NCI-H82 (cell line): ENCODE data around the gene PAX8.
A peak's percentile ranks its signal among the peaks of the same experiment; 100 is the strongest.

Experiments used
- DNase-seq: peaks from one replicate; lab custom pipeline; 2025; lab: John Stamatoyannopoulos, UW

PAX8 gene

DNA sequence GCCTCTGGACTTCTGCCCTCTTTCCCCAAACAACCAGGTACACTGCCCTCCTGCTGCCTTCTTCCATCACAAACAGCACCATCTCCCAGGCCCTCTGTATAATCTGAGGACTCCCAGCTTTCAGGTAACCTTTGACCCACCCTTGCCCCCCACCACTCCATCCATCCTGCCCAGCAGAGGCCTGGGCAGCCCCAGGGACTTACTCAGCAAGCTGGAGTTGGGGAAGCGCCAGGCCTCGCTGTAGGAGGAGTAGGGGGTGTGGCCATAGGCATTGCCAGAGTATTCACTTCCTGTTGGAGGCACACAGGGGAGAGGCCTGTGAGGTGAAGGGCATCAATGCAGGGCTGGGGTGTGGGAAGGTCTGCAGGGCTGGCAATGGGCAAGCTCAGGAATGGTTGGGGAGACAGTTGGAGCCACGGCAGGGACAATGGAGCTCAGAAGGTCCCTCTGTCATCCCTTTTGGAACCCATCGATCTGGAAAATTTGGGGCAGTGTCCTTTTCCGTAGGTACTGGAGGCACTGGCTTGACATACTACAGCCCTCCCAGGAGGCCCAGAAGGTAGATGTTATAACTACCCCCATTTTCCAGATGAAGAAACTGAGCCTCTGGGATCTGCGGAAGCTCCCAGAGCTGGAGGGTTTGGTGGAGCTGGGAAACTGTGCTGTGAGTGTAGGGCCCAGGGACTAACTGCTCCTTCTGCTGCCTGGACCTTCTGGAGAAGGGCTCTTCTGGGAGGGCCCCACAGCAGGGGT lies 58.7 kb downstream of the PAX8 start:
- peak; percentile 23 for DNase-seq

DNA sequence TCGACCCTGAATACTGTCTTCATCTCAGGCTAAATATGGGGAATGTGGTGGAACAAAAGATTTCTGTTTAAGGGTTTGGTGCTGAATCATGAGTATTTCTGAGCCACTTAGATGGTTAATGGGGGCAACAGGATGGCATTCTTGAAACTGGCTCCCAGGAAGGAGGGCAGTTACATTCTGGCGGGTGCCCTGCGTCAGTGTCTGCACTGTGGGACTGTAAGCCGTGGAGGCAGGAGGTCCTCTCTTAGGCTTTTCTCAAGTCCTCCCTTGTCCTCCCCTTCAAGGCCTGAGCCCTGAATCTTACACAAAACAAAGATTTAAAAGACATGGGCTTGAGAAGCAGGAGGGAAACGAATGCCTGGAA lies 59.2 kb downstream of the PAX8 start:
- DNase-seq = no peak

DNA sequence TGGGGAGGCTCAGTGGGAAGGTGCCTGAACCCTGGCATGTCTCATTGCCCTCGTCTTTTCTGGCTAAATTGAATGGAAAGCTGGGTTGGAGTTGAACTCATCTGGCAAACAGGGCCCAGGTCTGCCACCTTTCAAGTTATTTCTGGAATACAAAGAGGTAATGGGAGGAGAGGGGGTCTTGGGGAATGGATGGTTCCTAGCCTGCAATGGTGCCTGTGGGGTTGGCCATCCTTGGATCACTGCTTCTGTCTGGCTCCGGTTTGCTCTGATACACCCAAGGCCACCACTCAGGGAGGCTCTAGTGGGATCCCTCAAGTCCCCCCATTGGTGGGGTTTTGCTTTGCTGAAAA lies 59.7 kb downstream of the PAX8 start:
- DNase-seq = no peak

DNA sequence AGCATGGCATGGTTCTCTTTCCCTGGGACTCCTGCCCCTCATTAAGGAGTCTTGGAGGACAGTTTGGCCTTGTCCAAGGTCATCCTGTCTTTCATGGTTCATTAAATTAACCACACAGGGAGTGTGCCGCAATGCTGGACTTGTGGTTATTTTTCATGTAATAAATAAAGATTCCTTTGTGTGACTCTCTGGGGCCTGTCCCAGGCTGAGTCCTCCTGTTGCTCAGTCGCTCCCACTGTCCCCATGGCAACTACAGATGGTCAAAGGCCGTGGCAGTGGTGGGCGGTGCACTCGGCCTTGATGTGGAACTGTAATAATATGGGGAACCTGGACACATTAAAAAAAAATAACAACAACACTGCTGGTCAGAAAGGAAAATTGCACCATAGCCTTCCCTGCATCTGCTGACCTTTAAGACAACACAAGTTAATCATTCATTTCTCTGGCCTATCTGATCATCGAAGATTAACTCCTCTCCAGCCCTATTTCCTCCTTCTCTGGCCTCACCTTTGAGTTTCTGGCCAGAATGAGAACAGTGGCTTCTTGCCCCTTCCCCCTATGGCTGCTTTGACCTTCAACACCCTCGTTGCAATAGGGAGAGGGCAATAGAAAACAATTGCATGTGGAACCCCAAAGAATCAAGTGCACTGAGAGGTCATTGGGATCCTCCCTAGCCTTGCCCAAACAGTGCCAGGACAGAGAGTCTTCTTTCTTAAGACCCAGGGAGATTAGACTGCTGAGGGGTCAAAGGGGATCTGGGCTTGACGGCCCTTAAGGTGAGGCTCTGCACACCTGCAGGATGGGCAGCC lies 60.2 kb downstream of the PAX8 start:
- no peak for DNase-seq

DNA sequence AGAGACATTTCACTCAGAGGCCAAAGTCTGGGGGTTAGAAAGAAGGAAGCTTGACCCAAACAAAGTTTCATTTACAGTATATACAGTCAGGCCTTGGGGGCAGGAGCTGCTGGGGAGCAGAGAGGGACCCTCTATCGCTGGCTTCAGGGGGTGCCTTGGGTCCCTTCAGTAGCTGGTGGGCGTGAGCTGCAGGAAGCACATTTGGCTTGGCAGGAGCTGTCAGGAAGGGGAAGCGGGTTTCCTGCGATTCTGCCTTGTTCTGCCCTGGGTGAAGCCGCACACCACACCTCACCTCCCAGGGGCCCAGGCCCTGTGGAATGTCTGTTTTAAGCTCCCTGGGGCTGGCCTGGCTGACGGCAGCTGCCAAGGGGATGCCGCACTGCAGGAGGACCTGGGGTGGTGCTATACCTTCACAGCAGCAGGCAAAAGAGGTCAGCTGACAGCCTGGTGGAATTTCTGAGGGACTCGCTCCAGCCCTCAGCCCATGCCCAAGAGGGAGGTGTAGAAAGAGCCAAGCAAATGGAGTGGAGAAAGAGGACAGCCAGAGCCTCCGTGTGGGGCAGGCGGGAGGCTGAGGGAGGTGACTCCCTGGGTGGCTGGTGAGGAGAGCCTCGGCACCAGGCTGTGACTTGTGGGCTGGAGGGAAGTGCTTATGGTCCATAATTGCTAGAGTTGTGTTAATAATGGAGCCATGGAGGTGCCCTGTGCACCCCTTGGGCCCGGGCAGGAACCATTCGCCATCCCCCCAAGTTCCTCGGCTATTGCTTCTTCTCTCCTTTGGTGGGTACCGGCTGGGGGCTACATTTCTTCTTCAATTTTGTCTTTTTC lies 61.1 kb downstream of the PAX8 start:
- DNase-seq = no peak

DNA sequence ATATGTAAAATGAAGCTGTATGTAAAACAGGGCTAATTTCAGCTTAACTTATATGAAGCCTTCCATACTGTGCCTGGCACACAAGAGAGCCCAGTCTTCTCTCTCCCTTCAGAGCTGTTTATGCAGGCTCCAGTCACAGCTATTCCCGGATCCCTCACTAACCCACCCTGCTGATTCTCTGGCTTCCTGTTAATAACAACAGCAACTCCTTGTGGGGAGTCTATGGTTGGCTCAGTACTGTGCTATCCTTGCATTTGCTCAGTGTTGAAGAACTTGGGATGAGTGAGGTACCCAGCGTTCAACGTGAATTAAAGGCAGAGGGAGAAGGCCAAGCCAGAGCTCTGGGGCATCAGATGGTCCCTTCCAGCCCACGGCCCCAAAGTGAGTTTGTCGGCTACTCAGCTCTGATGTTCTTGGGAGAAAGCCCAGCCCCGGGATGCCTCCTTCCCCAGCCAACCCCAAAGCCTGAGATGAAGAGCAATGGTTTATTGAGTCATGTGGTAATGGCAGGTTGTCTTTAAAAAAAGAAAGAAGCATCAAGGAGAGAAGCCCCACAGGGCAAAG lies 61.7 kb downstream of the PAX8 start:
- DNase-seq = no peak

DNA sequence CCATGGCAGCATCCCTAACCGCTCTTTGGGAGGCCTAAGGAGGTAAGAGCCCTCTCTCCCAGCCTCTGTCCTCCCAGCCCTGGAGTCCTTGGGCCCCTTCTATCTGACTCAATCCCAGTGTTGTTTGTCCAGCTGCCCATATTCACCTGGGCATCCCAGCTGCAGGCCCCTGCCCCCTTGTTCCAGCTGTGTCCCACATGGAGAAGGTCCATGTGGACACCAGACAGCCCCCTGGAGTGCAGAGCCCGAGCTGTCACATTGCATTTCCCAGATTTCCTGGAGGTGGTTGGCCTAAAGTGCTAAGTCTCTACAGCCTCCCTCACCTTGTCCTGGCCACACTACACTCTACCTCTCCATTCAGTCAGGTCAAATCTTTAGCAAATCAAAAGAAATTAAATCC lies 62.4 kb downstream of the PAX8 start:
- DNase-seq = no peak

DNA sequence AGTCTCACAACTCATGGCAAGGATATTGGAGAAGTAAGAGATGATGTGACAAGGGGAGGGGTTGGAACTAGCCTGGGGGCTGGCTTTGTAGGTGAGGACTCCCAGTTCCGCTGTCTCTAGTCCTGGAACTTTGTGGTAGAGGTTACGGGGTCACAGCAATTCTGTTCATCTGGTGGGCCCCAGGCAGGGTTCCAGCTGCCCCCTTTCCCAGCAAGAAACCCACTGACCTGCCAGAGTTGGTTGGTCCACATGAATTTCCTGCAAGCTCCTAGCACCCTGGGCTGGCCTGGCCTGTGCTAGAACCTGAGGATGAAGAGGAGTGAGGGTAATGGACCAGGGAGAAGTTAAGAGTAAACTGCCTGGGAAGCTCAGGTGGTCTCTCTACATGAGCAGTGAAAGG lies 63.7 kb downstream of the PAX8 start:
- no peak for DNase-seq

DNA sequence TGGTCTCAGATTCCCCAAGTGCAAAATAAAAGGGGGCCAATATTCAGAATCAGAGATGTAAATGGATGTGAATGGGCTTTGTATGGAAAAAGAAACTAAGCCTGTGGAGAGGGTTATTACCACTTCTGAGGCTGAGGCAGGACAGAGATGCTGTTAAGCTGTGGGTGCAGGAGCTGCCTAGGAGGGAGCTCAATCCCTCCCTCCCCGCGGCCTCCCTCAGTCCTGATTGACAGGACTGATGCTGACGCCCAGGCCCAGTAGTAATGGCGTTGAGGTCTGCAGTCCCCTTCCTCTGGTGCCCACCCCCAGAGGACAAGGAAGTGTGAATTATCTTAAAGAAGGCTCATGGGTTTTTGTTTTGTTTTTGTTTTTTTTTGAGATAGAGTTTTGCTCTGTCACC lies 64.6 kb downstream of the PAX8 start:
- DNase-seq = no peak

DNA sequence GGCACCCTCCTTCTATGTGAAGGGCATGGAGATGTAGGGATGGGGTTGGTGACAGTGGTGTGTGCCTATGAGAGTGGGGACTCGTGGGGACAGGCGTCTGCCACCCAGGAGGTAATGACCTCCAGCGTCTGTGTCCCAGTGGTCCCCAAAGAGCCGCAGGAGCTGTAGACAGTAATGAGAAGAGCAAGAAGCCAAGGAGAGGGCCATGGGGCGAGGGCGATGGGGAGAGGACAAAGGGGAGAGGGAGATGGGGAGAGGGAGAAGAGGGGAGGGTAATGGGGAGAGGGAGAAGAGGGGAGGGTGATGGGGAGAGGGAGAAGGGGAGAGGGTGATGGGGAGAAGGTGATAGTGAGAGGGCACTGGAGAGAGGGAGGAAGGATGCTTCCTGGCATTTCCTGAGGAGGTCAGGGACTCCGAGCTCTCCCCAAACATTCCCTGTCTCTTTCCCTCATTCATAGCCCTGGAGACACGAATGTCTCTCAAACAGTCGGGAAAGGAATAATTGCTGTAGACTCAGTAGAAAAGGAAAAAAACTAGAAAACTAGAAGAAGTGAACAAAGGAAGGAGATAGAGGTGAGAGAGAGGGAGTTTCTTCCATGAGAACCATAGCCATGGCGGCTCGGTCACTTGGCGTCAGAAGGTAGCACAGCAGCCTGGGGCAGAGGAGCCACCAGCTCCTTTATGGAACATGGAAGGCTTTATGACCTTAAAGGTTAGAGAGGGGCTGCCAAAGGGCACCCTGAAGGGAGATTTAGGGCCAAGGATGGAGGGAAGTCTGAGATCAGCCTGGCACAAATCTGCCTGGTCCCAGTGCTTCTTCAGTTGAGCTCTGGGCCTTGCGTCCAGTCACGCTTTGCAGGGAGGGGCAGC lies 65.4 kb downstream of the PAX8 start:
- DNase-seq = no peak

DNA sequence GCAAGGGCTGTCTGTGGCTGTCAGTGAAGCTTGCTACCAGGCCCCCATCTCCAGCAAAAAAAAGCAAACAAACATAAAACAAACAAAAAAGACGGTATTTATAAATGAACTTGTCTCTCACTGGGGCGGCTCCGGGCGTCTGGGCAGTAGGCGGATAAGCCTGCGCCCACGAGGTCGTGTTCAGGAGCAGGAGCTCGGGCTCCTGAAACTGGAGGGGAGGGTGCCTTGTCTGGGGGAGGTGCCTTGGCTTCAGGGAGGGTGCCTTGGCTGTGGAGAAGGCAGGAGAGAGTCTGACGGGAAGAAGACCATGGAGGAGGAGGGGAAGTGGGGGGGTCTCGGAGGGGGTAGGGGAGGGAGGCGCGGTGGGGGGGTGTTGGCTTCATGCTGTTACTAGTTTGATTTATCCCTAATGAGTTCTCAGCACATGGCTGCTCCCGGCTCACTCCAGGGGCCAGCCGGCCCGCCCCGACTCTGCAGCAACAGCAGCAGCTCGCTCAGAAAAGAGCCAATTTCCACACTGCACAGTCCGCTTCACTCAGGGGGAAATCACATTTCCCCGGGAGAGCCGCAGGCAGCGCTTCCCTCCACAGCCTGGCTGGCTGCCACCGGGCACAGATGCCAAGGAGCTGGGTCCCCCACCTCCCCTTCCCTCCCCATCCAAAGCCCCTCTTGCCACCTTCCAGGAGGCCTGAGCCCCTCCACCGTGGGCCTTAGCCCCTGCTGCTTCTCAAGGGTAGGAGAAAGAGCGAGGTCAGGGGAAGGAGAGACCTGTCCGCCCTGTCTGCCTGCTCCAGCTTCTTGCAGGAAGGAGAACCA lies 66.3 kb downstream of the PAX8 start:
- DNase-seq = no peak

DNA sequence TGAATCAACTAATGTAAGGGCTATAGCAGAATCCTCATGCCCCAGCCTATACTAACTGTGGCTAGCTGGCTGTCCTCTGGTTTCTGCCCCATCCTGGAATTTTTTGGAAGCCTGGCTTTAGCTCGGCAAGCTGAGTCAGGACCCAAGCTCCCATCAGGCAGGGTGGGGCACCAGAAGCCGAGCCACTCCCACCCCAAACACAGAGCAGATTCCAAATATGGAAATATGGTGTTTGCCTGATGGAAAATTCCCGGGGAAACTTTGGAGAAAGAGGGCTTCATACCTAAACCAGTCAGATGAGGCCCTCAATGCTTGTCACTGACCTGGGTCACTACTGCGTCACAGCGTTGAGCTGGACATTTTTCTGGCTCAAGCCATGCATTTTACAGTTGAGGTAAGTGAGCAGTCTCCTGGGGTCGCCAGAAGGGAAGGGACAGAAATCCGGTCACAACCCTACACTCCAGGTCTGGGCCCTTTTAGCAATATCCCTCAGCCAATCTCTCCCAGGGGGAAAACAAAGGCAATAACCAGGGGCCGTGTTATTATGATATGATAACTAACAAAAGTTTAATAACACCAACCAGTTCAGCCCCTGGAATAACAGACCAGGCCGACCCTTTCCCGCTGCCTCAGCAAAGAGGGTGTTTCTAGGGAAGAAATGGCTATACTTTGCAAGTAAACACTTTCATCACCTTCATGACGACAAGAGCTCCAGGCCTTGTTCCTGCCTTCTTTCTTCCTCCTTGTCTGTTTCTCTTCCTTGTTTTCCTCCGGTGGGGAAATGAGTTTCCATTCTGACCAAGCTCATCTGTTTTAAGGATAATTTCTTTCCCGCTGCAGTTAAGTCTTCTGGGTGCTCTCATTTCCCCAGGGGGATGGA lies 67.3 kb downstream of the PAX8 start:
- DNase-seq = no peak

DNA sequence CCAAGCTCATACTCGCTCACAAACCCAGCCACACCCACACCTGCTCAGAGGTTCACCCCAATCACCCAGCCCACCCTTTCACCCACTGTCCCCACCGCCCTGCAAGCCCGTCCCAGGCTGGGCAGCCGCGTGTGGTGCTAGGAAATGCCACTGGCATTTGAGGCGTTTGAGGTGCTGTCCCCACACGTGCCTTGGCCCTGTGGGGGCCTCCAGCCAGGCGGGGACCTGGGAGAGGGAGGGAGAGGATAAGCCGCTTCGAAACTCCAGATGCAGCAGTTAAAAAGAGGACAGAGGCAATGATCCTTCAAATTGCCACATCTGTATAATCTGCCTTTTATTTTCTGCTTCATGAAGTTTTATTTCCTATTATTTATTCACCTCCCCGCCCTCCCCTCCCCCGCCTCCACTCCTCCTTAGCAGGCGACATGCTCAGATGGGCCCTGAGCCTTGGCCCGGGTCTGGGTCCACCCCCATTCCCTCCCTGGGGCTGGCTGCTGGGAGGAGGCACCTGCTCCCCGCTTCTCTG lies 69.0 kb downstream of the PAX8 start:
- no peak for DNase-seq

DNA sequence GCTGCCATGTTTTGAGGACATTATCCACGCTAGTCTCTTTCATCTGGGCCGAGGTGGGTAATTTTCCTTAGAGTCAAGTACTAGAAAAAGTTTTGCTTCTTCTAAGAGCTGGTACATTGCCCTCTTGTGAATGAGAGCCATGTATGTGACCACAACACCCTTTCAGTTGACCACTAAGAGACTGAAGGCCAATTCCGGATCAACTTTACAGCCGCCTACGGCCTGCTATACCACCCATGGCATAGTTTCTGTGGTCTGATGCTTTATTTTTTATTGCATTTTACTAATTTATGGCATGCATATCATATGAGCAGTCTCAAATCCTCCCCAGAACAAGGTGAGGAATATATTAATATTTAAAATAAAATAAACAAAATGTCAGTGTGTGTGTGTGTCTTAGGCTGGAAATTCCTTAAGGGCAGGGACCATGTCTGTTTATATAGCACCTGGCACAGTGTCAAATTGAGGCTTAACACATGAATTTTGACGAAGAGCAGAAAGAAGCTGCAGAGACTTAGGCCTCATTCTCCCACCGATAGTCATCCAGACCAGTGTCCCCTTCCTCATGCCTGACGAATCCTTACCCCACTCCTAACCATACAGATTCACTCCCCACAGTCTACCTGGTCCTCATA lies 69.6 kb downstream of the PAX8 start:
- no peak for DNase-seq

DNA sequence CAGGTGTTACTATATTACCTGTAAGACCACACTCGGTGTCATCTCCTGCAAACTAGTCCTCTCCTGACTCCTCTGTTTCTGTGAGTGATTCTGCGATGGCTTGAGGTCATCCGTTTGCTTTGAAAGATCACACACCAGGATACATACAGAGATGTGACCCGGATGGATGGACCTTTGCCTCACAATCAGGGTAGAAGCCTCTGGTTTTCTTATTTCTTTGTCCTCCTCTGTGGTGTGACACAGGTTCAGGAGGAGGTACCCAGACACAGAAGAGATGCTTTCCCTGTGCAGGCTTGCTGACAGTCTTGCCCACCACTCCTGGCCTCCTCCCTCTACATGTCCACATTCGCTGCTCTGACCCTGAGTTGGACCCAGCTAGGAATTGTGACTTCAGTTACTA lies 70.3 kb downstream of the PAX8 start:
- DNase-seq = no peak

DNA sequence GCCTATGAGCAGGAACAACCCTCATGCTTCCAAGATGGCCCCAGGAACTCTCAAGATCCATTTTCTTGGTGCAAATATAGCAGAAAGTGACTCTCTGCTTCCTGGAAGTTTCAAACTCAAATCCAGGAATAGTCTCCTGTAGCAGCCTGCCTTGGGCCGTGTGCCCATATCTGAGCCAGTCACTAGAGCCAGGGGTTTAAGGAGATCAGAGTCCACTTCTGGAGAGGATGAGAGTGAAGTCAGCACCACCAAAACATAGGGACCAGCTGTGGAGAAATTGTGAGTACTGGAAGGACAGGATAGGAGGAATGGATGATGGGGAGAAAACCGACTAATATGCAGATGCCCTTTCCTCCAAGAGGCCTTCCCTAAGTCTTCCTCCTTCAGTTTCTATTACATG lies 71.7 kb downstream of the PAX8 start:
- DNase-seq = no peak

DNA sequence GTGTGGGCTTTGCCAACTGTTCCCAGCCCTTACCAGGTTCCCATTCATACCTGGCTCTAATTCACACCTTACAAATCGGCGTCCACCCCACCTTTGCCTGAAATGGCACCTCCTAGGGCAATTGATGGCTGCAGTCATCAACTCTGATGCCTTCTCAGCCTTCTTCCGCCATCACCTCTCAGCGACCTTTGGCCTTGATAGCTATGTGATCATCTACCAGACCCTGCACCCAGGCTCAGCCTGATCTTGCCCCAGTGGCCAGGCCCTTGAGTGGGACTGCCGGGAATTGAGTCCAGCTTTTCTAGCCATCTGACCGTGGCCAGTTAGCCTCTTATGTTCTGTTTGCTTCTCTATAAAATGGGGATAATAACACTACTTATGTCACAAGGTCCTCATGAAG lies 72.5 kb downstream of the PAX8 start:
- no peak for DNase-seq

DNA sequence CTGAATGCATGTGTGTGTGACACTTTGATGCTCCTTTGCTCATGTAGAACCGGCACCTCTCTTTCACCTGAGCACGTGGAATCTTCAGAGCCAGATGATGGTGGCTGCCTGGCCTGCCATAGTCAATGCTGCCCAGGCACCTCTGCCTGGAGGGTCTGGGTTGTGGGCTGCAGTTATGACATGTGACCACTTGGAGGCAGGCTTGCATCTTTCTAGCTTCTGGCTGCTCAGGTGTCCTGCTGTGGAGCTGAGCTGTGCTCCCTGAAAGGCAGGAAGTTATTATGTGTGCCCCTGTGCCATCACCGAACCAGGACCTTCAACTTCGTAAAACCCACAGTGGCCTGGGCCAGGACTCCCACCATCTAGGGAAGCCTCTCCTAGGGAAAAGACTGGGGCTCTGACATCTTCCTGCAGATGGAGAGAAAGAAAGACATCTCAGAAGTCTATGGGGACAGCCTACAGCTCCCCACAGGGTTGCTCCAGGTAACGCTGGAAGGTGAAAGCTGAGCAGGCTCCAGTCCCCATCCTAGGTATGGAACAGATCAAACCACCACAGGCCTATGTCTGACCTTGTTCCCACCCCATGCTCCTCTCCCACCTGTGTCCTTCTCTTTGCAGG lies 74.7 kb downstream of the PAX8 start:
- DNase-seq = peak; percentile 90

DNA sequence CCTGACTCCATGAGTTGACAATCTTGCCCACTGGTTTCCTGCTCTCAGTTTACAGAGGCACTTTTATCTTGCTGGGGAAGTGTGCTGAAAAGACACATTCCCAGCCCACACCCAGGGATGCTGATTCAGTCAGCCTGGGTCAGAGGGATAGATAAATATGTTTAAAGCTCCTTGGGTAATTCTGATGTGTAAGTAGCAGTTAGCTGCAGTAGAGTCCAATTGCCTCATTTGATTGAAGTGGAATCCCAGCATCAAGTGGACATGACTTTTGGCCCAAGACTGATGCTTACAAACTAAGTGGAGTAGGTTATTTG lies 75.5 kb downstream of the PAX8 start:
- DNase-seq = no peak
